ENCODE data around the gene TSKS. TPM values are rescaled to one million over a fixed set of nuclear protein-coding genes. Genes with fewer than 3 reads are reported as not detected.

TSKS gene
- total RNA-seq, 2 experiments from 2014 or later = 4.5 to 5.4 TPM

DNA sequence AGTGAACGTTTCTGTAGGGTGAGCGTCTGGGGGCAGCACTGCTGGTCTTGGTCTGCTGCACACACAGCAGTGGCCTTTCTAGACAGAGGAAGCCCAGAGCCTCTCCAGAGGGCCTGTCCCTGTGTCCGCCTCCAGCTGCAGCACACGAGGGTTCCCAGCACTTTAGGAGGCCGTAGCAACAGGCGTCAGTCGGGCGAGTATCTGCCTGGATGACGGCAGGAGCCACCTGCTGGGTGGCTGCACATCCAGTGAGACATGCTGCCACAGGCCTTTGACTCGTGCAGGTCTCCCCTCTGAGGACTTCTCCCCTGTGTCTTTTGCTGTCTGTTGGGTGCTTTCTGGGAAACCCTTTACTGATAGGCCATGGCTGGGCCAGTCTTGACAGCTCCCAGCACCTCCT lies 25.8 kb upstream of the TSKS start:
- DNase-seq = no peak
- Mint-ChIP-seq H3K27ac (no peak overlapping the region), H3K4me3 (no peak overlapping the region), H3K36me3 (ENCODE audit: low read depth) (peaks cover 42% of the 10 kb centered on the region), H3K27me3 (no peaks in the 10 kb centered on the region), H3K9me3 (no peaks in the 10 kb centered on the region), H3K4me1 (no peaks in the 10 kb centered on the region)
- ChIA-PET POLR2A (no interaction called here), CTCF (no interaction called here)

DNA sequence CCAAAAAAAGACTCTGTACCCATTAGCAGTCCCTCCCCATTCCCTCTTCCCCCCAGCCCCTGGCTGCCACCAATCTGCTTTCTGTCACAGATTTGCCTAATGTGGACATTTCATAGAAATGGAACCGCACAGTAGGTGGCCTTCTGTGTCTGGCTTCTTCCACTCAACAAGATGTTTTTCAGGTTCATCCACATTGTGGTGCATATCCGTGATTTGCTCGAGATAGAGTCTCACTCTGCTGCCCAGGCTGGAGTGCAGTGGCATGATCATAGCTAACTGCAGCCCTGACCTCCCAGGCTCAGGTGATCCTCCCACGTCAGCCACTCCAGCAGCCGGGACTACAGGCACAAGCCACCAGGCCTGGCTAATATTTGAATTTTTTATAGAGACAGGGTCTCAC lies 24.6 kb upstream of the TSKS start:
- H3K27ac Mint-ChIP-seq = no peak overlapping the region
- H3K36me3 Mint-ChIP-seq (ENCODE audit: low read depth) = peaks cover 47% of the 10 kb centered on the region
- DNase-seq = no peak
- ChIA-PET CTCF (no interaction called here), POLR2A (no interaction called here)
- H3K4me1 Mint-ChIP-seq = no peaks in the 10 kb centered on the region
- no peak overlapping the region for H3K4me3 Mint-ChIP-seq
- no peaks in the 10 kb centered on the region for H3K27me3 Mint-ChIP-seq
- H3K9me3 Mint-ChIP-seq = no peaks in the 10 kb centered on the region

DNA sequence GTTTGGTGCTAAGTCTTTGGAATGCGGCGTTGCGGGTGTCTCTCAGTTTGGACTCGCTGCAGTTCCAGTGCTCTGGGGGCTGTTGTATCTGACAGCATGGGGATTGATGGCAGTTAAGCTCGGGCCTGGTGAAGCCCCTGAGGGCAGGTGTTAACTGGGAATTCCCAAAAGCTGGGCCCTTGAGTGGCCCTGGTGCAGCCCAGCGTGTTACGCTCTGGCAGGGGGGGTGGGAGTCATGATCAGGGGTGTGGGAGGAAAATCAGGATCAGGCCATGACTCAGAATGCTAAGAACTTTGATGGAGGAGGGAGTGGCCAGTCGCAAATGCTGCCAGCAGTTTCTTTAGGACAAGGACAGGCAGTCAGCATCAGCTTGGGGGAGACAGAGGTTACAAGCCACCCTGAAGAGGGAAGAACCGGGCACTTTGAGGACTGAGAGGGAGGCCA lies 23.3 kb upstream of the TSKS start:
- no peaks in the 10 kb centered on the region for H3K9me3 Mint-ChIP-seq

DNA sequence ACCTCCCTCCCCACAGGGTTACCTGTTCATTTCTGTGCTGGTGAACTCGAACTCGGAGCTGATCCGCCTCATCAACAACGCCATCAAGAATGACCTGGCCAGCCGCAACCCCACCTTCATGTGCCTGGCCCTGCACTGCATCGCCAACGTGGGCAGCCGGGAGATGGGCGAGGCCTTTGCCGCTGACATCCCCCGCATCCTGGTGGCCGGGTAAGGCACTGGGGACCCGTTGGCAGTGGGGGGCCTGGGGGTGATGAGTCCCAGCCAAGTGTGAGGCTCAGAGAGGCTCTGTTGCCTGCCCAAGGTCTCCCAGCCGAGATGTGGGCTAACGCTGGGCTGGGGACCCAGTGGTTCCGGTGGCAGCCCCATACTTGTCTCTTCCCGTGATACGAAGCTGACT lies 19.4 kb upstream of the TSKS start:
- no peak for DNase-seq
- Mint-ChIP-seq H3K36me3 (ENCODE audit: low read depth) (peaks cover 33% of the 10 kb centered on the region), H3K9me3 (no peaks in the 10 kb centered on the region), H3K27ac (no peak overlapping the region), H3K4me1 (peaks cover 10% of the 10 kb centered on the region), H3K27me3 (no peaks in the 10 kb centered on the region), H3K4me3 (no peak overlapping the region)
- ChIA-PET CTCF (no interaction called here), POLR2A (no interaction called here)

More for the DNA sequence above, 23.3 kb upstream of the TSKS start:
- Mint-ChIP-seq H3K4me3 (no peak overlapping the region), H3K27ac (no peak overlapping the region), H3K27me3 (no peaks in the 10 kb centered on the region), H3K4me1 (no peaks in the 10 kb centered on the region), H3K36me3 (ENCODE audit: low read depth) (peaks cover 42% of the 10 kb centered on the region)
- CTCF ChIA-PET = interaction anchor here (1.2 kb wide), 1 partner anchor 10 kb away, joined by 3 read pairs; no protein-coding TSS in a partner anchor
- POLR2A ChIA-PET = no interaction called here
- DNase-seq = no peak

DNA sequence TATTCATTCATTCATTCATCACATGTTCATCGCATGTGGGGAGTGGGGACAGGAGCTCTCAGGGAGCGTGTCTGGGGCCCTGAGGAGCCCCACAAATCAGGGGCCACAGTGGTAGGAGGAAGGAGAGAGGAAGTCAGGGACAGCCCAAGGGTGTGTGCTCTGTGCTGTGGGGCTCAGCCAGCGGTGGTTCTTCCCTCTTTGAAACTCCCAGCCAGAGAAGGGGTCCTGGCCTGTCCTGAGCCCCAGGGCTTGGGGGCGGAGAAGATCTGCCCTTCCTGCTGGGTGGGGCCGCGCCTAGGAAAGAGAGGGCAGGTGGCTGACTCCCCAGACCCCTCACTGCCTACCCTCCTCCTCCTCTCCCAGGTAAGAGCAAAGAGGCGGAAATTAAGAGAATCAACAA lies 18.3 kb upstream of the TSKS start:
- POLR2A ChIA-PET = no interaction called here
- H3K36me3 Mint-ChIP-seq (ENCODE audit: low read depth) = peaks cover 28% of the 10 kb centered on the region
- peaks cover 13% of the 10 kb centered on the region for H3K4me1 Mint-ChIP-seq
- H3K4me3 Mint-ChIP-seq = no peak overlapping the region
- H3K27me3 Mint-ChIP-seq = no peaks in the 10 kb centered on the region
- no peaks in the 10 kb centered on the region for H3K9me3 Mint-ChIP-seq
- H3K27ac Mint-ChIP-seq = no peak overlapping the region
- CTCF ChIA-PET = no interaction called here
- DNase-seq = no peak

DNA sequence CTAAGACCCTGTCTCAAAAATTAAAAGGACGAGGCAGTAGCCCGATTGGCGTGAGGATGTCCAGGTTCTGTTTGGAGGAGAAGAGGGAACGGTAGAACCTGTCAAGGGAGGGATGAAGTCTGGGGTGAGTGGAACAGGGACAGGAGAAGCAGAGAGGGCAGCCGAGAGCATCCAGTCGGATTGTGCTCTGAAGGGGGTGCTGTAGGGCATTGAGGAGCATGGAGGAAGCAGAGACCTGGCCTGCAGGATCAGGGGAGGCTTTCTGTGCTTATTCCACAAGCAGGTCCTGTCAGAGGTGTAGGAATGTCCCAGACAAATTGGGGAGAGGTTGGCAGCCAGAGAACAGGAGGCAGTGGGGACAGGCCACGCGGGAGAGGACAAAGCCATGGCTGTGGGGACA lies 17.8 kb upstream of the TSKS start:
- Mint-ChIP-seq H3K4me1 (peaks cover 17% of the 10 kb centered on the region), H3K9me3 (no peaks in the 10 kb centered on the region), H3K4me3 (no peak overlapping the region), H3K27ac (no peak overlapping the region), H3K27me3 (no peaks in the 10 kb centered on the region), H3K36me3 (ENCODE audit: low read depth) (peaks cover 30% of the 10 kb centered on the region)
- no peak for DNase-seq
- ChIA-PET CTCF (no interaction called here), POLR2A (no interaction called here)

DNA sequence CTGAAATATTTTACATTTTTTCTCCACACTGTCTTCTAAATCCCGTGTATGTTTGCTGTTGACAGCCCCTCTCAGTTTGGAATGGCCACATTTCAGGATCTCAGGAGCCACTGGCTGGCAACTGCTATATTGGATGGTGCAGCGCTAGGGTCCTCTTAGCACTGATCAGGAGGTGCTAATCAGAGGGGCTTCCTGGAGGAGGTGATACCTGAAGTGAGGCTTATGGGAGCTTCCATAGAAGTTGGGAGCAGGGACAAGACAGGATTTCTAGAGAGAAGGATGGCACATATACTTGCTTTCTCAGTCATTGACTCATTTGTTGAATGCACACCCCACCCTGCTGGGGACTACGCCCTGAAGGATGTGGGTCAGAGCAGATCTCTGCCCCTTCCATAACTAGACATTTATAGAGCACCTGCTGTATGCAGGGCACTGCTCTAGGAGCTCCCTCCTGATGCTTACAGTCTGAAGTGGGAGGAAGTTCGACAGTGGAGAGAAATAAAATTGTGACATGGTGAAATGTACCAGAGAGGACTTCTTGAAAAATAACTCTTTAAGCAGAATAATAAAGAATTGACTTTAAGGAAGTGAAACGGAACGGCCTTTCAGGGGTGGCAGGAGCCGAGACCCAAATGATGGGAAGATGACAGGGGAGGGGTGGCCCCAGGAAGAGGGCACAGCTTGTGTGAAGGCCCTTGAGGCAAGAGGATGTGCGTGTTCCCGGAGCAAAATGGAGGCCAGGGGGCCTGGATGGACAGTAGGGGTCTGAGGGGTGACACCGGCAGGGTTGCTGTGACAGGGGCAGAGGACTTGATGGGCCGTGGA lies 16.8 kb upstream of the TSKS start:
- no peak overlapping the region for H3K4me3 Mint-ChIP-seq
- peaks cover 26% of the 10 kb centered on the region for H3K36me3 Mint-ChIP-seq (ENCODE audit: low read depth)
- H3K27me3 Mint-ChIP-seq = no peaks in the 10 kb centered on the region
- no peaks in the 10 kb centered on the region for H3K9me3 Mint-ChIP-seq
- ChIA-PET POLR2A (no interaction called here), CTCF (interaction anchor here (1.4 kb wide), 1 partner anchor 14 kb away, joined by 3 read pairs; no protein-coding TSS in a partner anchor)
- H3K27ac Mint-ChIP-seq = no peak overlapping the region
- DNase-seq = no peak
- peaks cover 22% of the 10 kb centered on the region for H3K4me1 Mint-ChIP-seq

DNA sequence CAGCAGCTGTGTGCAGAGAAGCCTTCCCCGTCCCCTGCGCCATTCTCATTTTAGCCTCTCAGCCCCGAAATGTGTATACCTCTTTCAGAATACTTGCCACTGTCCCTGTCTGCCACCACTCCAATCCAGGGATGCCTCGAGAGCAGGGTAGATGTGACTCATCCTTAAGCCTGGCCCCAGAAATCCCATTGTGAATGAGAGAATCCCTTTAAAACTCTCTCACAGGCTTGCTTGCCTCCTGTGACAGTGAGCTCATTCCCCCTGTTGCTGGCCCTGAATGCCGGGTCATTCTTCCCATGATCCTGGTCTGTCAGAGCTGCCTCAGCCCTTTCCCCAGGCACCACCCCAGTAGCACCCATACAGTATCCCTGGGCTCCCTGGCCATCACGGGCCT lies 13.3 kb upstream of the TSKS start:
- H3K27me3 Mint-ChIP-seq = no peaks in the 10 kb centered on the region
- ChIA-PET CTCF (no interaction called here), POLR2A (no interaction called here)
- DNase-seq = no peak
- no peaks in the 10 kb centered on the region for H3K9me3 Mint-ChIP-seq
- no peak overlapping the region for H3K4me3 Mint-ChIP-seq
- H3K27ac Mint-ChIP-seq = no peak overlapping the region
- H3K36me3 Mint-ChIP-seq (ENCODE audit: low read depth) = peaks cover 16% of the 10 kb centered on the region
- H3K4me1 Mint-ChIP-seq = peaks cover 33% of the 10 kb centered on the region

DNA sequence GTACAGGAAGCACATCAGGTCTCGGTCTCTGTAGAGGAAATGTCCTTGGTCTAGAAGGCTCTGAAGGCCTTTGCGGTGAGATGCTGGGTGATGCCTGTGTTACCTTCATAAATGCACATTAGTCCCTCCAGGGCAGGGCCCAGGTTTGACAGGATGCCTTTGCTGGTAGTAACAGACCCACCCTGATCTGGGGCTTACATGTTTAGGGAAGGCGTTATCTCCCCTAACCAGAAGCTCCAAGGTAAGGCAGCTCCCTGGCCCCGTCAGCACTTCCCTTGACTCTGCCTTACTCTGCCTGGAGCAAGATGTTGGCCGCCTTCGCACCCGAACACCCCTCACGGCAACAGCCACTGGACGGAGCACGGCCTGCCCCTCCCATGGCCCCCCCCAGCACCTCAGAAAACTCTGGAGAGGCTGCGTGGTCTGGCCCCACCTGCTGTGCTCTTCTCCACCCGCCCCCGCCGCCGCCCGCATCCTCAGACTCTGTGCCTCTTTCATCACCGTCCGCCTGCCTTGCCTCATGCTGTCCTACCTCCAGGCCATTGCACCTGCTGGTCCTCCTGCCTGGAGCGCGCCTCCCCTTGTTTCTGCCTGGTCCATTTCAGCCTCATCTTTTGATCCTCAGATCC lies 12.8 kb upstream of the TSKS start:
- DNase-seq = no peak
- POLR2A ChIA-PET = no interaction called here
- no peaks in the 10 kb centered on the region for H3K9me3 Mint-ChIP-seq
- no peak overlapping the region for H3K4me3 Mint-ChIP-seq
- H3K4me1 Mint-ChIP-seq = peaks cover 29% of the 10 kb centered on the region
- H3K36me3 Mint-ChIP-seq (ENCODE audit: low read depth) = peaks cover 12% of the 10 kb centered on the region
- no peaks in the 10 kb centered on the region for H3K27me3 Mint-ChIP-seq
- CTCF ChIA-PET = no interaction called here
- H3K27ac Mint-ChIP-seq = no peak overlapping the region

DNA sequence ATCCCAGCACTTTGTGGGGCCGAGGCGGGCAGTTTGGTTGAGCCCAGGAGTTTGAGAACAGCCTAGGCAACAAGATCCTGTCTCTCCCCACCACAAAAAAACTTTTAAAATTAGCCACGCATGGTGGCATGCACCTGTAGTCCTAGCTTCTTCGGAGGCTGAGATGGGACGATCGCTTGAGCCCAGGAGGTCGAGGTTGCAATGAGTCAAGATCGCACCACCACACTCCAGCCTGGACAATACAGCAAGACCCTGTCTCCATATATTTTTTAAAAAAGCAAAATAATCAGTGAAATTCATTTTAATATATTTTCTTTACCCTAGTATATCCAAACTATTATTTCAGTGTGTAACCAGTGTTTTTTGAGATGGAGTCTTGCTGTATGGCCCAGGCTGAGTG lies 11.9 kb upstream of the TSKS start:
- DNase-seq = no peak
- POLR2A ChIA-PET = no interaction called here
- Mint-ChIP-seq H3K36me3 (ENCODE audit: low read depth) (peaks cover 12% of the 10 kb centered on the region), H3K9me3 (no peaks in the 10 kb centered on the region), H3K4me3 (no peak overlapping the region), H3K27me3 (no peaks in the 10 kb centered on the region), H3K4me1 (peaks cover 27% of the 10 kb centered on the region), H3K27ac (no peak overlapping the region)
- CTCF ChIA-PET = no interaction called here

DNA sequence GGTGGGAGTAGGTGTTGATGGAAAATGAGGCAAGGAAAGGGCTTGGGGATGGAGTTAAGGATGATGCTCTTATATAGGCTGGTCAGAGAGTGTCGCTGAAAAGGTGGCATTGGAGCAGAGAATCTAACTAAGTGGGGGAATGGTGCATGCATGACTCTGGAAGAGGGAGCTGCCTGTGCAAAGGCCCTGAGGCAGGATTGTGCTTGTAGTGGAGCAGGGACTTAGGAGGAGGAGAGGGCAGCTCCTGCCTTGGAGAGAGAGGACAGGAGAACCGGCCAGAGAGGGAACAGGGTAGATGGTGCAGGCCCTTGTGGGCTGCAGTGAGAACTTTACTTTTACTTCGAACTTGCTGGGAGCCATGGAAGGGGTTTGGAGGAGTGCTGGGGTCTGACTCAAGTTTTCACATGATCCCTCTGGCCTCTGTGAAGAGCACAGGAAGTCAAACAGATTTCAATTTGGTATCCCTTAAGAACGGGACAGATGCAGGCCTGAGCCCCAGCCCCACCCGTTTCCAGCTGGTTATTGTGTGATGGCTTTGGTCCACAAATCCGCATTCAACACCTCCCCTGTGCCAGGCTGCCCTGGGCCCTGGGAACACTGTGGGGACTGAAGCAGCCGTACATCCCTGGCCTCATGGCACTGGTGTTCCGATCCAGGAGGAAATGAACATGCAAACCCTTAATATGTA lies 10.7 kb upstream of the TSKS start:
- ChIA-PET CTCF (no interaction called here), POLR2A (no interaction called here)
- no peaks in the 10 kb centered on the region for H3K9me3 Mint-ChIP-seq
- no peak overlapping the region for H3K4me3 Mint-ChIP-seq
- peaks cover 32% of the 10 kb centered on the region for H3K4me1 Mint-ChIP-seq
- H3K36me3 Mint-ChIP-seq (ENCODE audit: low read depth) = peaks cover 10% of the 10 kb centered on the region
- no peak overlapping the region for H3K27ac Mint-ChIP-seq
- no peak for DNase-seq
- H3K27me3 Mint-ChIP-seq = no peaks in the 10 kb centered on the region

DNA sequence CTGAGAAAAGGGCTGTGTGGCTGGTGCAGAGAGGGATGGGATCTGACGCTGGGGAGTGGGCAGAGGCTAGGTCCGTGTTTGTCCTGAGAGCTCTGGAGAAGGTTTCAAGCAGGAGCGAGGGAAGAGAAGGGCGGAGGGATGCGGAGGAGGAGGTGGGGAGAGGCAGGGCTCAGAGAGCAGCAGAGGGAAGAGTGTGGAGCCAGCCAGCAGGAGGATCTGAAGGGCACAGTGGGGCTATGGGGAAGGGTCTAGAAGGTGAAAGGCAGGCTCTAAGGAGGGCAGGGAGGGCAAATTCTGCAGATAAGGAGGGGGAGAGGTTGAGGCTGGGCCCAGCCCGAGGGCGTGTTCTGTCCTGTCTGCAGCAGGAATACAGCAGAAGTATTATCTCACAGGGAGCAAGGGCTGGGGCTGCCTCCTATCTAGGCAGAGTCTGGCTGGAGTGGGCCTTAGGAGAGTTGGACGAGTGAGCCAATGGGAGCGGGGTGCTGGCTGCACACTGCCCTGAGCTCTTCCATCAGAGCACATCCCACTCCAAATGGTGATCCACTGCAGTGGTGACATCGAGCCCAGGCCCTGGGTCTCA lies 9.8 kb upstream of the TSKS start:
- ChIA-PET CTCF (no interaction called here), POLR2A (no interaction called here)
- Mint-ChIP-seq H3K4me3 (no peak overlapping the region), H3K9me3 (no peaks in the 10 kb centered on the region), H3K4me1 (peaks cover 41% of the 10 kb centered on the region), H3K27me3 (no peaks in the 10 kb centered on the region), H3K27ac (no peak overlapping the region), H3K36me3 (ENCODE audit: low read depth) (peaks cover 14% of the 10 kb centered on the region)
- DNase-seq = no peak

DNA sequence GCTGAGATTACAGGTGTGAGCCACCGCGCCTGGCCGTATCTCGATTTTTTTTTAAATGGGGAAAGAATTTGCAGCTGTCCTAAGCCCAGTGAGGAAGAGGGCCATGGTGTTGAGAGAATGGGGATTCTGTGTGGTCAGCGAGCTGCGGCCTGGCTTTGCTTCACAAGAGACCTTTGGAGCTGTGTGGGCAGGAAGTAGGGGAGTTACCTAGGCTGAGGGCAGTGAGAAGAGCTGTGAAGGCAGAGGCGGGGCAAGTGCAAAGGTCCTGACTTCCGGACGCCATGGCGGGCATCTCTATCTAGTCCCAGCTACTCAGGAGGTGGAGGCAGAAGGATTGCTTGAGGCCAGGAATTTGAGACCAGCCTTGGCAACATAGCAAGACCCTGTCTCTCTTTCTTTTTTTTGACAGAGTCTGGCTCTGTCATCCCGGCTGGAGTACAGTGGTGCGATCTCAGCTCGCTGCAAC lies 8.6 kb upstream of the TSKS start:
- Mint-ChIP-seq H3K36me3 (ENCODE audit: low read depth) (peaks cover 16% of the 10 kb centered on the region), H3K9me3 (no peaks in the 10 kb centered on the region), H3K27ac (no peak overlapping the region), H3K27me3 (no peaks in the 10 kb centered on the region), H3K4me3 (no peak overlapping the region), H3K4me1 (peaks cover 48% of the 10 kb centered on the region)
- POLR2A ChIA-PET = no interaction called here
- DNase-seq = no peak
- CTCF ChIA-PET = interaction anchor here (0.7 to 0.8 kb wide), 2 partner anchors 90 to 1050 kb away, joined by 3 to 4 read pairs; no protein-coding TSS in a partner anchor

Data from activated CD4-positive, alpha-beta T cell treated with anti-CD3 and anti-CD28 coated beads, Interleukin-2, amount 10 ng/mL, durations not matched to agents 7 days and 5 days (primary cell).